ENCODE results near the gene SRRM3.
"Not testable (repeated sequence)": the region's sequence is repeated elsewhere in the genome, so short reads cannot be mapped to it uniquely, and the experiment has no call there.

The SRRM3 gene

DNA sequence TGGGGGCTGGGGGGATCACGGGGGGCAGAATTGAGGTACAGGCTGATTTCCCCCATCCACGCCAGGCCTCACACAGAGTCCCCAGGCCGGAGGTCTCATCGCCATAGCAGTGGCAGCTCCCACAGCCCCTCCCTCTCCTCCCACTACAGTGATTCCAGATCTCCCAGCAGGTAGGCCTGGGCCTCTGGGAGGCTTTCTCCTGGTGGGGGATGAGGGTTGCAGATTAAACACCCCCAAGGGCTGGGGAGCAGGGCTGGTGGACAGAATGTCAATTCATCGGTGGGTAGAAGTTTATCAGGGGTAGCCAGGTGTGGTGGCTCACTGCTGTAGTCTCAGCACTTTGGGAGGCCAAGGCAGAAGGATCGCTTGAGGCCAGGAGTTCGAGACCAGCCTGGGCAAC is 63.6 kb downstream of the SRRM3 start:
- no peak for DNase-seq

DNA sequence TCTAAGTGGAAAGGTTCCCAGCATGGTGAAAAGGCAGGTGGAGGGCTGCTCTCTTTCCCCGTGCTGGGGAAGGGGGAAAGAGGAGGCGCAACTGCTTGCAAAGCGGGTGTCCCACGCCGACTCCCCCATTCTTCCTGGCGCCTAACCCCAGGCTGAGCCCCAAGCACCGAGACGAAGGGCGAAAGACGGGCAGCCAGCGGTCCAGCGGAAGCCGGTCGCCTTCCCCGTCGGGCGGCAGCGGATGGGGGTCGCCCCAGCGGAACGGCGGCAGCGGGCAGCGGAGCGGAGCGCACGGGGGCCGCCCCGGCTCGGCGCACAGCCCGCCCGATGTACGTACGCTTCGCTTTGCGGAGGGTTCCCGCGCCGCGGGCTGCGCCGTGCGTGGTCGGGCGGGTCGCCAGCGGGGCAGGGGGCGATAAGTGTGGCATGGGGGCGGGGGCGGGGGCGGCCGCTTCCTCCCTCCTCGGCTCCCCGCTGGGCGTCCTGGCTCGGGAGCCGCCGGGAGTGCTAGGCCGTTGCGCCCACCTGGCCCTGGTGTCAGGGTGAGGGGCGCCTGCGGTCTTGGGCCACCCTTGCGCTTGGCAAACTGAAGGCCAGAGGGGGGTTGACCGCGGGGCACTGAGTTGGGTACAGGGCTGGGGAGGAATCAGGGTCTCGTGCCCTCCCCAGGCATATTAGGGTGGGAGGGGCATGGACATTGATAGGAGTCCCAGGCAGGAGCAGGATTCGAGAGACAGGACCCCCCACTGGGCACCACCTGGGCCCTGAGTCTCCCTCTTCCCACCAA is 65.6 kb downstream of the SRRM3 start:
- DNase-seq: no peak

DNA sequence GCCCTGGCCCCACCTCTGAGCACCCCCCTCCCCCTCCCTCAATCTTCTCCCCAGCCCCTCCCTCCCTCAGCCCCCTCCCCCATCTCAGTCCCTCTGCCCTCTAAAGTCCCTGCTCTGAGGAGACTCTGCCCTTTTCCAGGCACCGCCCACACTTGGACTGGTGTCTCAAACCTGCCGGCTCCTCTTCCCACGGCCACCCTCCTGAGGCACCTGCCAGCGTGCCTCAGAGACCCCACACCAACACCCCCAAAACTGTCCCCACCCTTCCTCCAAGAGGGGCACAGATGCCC is 66.1 kb downstream of the SRRM3 start:
- no peak for DNase-seq

DNA sequence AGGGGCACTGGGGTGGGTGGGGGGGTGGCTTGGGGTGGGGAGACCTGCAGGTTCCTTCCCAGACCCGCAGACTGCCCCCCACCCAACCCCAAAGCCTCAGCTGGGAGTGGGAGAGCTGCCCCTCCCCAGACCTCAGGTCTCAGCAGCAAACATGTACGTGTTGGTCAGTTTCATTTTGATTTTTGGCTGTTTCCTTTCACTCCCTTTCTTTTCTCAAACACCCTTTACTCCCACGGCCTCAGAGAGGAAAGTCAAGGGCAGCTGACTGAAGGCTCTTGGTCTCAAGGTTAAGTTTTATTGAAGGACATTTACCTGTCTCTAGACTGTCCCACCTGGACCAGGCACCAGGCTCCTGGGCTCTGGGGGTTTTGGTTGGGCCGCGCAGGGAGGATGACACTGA is 66.7 kb downstream of the SRRM3 start:
- no peak for DNase-seq

DNA sequence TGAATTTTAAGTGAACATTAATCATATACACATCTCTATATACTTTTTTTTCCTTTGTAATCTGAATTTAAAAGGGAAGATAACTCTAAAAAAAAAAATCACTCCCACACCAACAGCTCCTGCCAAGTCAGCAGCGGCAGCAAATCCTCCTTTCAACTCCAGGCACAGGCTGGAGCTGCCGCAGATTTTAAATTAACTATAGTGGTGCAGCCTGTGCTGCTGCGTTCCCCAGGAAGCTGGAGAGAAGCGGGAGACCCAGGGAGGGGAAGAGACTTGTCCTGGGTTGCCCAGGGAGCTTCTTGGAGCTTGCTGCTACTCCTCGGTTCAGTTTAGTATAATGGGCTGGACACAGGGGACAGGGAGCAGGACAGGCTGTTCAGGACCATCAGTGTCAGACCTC is 68.2 kb downstream of the SRRM3 start:
- DNase-seq: no peak

DNA sequence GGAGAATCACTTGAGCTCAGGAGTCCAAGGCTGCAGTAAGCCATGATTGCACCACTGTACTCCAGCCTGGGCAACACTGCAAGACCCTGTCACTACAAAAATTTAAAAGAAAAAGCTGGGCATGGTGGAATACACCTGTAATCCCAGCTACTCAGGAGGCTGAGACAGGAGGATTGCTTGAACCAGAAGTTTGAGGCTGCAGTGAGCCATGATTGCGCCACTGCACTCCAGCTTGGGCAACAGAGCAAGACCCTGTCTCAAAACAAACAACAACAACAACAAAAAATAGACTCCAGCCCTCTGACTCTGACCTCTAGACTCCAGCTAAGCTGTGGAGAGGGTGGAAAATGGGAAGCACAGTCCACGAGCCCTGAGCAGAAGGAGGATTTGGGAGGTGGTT is 69.7 kb downstream of the SRRM3 start:
- not testable (repeated sequence) for DNase-seq

DNA sequence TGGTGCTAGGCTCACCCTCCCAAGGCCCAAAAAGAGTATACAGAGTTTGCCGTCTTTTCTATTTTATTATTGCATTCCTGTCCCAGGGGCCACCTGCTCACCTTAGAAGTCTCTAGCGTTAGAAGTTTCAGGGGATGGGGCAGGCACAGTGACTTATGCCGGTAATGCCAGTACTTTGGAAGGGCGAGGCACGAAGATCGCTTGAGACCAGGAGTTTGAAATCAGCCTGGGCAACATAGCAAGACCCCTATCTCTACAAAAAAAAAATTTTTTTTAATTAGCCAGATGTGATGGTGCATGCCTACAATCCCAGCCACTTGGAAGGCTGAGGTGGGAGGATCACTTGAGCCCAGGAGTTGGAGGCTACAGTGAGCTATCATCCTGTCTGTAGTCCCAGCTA is 70.4 kb downstream of the SRRM3 start:
- no peak for DNase-seq

DNA sequence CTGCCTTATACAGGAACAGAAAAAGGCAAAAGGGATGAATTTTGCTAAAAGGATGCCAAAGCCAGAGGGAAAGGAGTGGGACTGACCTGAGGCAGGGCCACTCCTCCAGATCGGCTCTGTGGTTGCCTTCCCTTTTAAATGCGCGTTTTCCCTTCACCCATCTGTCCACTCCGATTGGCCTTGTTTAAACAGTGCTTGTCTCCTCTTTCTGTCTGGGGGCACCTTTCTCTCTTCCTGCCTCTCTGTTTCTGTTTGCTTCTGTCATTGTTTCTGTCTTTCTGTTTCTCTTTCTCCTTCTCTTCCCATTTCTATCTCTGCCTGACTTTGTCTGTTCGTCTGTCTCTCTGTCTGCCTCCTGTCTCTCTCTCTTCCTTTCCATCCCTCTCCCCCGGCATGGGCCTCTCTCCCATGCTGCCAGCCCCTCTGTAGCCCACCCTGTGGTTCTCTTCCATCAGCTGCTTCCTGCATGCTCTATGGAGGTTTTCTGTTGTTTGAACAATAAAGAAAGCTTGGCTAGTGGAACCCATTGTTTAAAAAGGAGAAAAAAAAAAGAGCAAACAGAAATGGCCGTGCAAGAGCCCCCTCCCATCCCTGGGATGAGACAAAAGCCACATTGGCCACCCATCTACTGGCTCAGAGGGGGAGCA is 71.3 kb downstream of the SRRM3 start:
- no peak for DNase-seq

DNA sequence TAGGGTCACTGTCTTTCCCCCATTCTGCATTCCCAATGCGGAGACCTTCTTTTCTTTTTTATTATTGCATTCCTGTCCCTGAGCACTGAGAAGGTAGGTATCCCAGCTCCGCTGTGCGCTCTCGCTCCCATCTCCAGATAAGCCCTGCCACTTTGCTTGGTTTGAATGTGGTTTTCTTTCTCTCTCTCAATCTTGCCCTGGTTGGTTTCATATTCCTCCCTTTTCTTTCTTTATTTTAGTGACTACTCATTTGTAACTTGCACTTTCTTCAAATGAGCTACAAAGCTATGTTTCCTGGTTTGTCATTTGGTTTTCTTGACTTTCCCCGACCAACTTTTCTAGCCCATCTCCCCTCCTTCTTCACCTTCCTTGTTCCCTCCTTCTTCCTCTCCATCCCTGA is 71.8 kb downstream of the SRRM3 start:
- no peak for DNase-seq

DNA sequence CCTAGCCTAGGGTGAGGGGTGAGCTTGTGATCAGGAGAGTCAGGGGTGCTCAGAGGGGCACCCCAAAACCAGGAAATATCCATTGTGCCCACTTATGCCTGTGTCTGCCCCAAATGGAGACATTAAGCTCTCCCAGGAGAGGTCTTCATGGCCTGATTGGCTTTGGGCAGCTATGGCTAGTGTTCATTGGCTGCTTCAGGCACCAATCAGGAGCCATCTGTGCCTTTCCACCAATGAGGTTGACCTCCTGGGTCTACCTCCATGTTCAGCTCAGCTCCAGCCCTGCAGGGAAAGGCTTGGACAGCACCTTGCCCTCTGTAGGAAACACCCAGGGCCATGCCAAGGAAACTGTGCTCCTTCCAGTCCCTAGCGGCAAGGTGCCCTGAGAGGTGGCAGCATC is 76.8 kb downstream of the SRRM3 start:
- DNase-seq: no peak

DNA sequence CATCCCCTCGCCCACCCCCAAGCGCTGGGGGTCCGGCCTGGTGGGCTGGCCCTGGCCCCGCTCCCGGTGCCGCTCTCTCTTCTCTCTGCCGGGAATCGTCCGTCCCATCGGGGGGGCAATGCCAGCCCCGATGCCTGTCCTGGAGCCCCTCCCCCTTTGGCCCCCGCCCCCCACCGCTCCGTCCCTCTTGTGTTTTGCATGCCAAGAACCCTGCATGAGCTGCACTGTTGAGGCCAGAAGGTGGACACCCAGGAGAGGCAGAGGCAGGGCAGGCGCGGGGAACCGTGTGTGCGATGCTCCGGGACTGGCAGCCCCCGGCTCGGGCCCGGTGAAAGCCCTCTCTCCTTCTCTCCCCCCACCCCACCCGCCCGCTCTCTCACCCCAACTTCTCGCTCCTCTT is 78.7 kb downstream of the SRRM3 start:
- no peak for DNase-seq

DNA sequence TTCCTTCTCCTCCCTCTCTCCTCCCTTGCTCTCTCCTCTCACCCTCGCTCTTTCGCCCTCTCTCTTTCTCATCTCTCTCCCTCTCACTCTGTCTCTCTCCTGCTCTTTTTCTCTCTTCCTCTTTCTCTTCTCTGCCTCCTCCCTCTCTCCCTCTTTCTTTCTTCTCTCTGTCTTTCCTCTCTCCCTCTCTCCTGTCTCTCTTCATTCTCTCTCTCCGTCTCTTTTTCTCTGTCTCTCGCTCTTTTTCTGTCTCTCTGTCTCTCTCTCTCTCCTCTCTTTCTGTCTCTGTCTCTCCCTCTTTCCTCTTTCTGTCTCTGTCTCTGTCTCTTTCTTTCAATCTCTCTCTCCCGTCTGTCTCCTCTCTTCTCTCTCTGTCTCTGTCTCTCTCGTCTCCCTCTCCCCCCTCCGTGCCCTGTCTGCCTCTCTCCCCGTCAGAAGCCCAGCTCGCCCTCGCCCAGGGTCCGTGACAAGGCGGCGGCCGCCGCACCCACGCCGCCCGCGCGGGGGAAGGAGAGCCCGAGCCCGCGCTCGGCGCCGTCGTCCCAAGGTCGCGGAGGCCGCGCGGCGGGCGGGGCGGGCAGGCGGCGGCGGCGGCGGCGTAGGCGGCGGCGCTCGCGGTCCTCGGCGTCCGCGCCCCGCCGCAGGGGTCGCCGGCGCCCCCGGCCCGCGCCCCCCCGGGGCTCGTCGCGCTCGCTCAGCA is 79.5 kb downstream of the SRRM3 start:
- DNase-seq: no peak

DNA sequence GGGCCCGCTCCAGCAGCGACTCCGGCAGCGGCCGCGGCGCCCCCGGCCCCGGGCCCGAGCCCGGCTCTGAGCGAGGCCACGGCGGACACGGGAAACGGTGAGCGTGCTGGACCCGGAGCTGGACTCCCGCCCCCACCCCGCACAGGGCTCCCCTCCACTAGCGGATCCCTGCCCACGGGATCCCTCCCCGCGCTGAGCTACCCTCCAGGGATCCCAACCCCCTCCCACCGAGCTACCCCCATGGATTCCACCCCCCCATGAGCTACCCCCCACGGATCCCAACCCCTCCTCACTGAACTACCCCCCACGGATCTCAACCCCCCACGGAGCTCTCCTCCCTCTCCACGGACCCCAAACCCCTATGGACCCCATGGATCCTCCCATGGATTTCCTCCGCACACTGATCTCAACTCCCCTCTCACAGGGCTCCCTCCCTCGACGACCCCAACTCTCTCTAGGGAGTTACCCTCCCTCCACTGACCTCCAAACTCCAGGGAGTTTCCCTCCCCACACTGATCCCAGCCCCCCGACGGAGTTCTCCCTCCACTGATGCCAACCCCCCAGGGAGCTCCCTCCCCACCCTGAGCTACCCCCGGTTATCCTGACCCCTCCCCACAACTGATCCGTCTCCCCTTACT is 80.1 kb downstream of the SRRM3 start:
- no peak for DNase-seq

DNA sequence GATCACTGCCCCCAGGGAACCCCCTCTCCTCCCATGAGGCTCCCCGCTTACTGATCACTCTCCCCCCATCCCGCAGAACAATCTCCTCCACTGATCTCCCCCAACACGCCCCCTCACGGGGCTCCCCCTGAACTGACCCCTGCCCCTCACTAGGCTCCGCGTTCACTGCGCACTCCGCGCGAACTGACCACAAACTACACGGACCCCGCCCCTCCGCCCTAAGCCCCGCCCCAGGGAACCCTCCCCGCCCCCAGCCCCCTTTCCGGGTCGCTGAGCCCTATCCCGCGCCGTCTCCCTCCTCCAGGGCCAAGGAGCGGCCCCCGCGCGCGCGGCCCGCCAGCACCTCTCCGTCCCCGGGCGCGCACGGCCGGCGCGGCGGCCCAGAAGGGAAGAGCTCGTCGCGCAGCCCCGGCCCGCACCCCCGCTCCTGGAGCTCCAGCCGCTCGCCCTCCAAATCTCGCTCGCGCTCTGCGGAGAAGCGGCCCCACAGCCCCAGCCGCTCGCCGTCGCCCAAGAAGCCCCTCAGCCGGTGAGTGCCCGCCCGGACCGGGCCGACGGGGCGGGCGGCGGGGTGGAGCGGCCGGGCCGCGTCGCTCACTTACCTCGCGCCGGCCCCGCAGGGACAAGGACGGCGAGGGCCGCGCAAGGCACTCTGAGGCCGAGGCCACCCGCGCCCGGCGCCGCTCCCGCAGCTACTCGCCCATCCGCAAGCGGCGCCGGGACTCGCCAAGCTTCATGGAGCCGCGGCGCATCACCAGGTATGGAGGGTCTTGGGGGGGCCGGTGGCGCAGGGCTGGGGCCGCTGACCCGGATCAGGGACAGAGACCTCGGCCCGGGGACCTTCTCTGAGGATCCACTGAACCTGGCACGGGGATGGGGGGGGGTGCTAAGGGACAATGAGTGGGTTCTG is 80.9 kb downstream of the SRRM3 start:
- DNase-seq: no peak

DNA sequence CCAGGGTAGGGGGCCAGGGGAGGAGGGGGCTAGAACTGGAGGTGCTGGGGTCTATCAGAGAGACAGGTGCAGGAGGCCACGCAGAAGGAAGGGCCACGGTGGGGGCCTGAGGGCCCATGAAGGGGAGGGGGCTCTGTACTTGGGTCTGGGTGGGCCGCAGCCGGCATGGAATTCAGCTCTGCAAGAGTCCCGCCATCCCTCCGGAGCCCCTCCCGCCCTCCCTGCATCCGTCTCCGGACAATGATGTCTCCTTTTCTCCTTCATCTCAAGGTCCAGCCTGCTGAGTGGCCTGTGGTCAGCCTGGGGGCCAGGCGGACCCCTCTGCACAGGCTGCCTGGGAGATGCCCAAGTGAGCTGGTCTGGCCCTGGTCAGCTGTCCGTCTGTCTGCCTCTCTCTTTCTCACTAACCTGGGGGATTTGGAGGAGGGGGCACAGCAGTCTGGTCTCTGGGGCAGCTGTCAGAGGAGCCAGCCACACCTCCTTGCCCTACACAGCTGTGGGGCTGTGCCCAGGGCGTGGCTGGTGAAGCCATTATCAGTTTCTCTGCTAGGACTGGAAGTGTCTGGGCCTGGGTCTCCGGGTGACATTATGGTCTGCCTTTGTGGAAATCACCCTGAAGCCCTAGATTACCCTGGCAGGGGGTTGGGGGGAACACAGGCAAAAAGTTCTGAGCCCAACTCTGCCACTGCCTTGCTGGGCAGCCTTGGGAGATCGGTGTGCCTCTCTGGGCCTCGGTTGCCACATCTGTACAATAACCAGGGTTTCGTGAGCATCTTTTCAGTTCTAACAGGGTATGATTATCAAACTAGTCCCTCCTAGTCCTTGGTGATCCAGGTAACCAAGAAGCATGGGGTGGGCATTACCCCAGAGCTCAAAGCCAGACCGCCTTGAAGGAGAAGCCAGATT is 81.8 kb downstream of the SRRM3 start:
- DNase-seq: no peak

DNA sequence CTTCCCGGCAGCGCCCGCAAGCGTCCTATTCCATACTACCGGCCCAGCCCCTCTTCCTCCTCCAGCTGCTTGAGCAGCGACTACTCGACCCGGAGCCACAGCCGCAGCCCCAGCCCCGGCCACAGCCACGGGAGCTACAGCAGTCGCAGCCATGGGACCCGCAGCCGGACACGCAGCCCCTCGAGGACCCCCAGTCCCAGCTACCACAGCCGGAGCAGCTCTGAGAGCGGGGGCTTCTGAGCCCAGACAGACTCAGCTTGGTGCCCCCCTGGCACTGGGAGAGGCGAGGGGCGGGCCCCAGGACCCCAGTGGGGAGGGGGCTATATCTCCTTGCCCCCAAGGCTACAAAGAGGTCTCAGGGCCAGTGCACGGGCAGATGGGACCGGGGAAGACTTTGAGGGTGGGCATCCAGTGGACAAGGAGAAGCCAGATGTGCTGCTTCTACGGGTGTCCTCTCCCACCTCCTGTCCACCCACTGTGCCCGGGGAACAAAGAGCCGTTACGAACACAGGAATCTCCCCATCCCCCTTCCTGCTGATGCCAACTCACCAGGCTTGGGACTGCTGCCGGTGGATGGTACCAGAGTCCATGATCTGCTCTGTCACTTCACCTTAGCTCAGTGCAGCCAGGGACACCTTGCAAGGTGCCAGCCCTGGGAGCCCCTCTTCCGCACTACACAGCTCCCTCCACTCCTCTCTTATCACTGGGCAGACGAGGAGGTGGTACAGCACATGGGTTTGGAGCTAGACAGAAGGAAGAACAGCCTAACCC is 84.1 kb downstream of the SRRM3 start:
- DNase-seq: no peak

DNA sequence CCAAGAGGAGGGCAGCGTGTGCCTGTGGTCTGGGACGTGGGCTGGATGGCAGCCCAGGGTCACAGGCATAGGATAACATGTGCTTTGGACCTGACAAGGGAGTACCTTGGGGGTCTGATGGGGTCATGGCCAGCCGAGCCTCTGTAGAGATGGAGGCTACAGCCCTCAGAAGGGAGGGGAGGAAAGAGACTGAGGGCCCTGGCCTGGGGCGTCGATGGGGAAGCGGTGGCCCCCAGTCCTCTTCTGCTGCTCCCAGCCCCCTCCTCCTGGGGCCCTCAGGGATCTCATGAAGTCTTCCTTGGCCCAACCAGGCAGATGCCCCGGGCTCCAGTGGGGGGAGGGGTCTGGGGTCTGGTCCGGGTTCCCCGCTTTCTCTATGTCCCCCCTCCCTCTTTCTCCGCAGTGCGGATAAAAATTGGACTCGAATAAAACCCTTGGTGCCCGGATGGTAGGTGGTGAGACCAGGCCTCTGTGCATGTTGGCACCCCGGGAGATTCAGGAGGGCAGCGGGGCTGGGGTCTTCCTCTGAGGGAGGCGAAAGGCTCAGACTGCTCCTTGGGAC is 85.2 kb downstream of the SRRM3 start:
- DNase-seq: no peak

DNA sequence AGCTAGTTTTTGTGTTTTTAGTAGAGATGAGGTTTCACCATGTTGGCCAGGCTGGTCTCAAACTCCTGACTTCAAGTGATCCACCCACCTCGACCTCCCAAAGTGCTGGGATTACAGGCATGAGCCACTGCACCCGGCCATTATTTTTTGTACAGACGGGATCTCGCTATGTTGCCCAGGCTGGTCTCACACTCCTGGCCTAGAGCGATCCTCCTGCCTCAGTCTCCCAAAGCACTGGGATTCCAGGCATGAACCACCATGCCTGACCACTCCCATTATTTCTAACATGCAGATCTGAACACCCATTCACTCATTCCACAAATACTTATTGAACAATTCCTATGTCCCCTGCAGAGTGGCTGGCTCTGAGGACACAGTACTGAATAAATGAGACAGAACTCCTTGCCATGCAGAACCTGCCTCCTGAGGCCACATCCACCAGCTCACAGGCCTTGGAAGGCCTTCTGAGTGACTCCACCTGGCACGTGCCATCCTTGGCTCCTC is 89.2 kb downstream of the SRRM3 start:
- DNase-seq: not testable (repeated sequence)

DNA sequence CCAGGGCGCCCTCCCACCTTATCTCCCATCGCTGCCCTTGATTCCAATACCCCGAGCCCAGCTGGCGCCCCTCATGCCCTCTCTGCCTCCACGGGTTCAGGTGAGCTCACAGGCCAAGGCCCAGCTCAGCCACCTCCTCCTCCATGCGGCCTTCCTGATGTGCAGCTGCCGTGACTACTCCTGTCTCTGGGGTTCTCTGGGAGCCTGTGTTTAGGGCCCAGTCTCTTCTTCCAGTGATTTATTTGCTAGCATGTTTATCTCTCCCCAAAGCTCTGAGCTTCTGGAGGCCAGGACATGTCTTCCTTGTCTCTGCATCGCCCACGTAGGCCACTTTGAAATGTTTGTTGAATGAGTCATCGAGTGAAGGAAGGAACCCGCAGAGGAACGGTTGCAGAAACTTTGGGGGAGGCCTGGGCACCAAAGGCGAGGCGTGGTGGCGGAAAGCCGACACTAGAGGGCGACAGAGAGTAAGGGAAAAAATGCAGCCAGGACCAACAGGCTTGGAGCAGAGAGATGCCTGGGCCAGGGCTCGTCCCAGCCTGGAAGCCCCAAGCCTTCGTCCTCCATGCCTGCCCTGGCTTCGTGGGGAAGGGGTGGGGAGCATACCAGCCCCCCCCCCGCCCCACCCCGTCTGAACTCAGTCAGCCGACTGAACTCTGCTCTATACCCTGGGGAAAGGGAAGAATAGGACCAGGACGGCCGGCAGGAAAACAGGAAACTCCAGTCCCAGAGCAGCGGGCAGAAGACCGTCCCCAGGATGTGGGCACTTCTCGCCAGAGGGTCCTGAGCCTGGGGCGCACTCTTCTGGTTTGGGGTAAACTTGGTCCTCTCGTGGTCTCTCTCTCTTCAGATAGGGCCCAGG is 89.9 kb downstream of the SRRM3 start:
- DNase-seq: peak in 13 of 14 donors; percentile 49 to 90 (median 86)

Data from C1 segment of cervical spinal cord (tissue), 14 donors.